ENCODE data around the gene RUNX1.

DNA sequence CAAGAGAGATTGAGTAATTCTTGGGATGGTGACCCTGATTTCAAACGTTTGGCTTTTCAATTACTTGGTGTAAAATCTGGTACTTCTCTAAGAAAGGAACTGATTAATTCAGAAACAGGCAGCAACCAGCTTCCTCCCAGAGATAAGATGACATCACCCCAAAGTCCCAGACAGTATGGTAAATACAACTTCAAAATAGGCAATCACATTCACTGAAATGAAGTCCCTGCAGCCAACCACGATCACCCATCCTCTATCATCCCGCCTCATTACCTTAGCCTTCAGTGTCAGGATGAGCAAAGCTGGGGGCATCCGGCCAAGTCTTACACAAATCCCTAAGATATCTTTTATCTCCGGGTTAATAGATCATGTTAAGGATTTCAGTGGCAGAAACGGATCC lies 26.4 kb upstream of the RUNX1 start:
- TF ChIP-seq, protein P1, sequence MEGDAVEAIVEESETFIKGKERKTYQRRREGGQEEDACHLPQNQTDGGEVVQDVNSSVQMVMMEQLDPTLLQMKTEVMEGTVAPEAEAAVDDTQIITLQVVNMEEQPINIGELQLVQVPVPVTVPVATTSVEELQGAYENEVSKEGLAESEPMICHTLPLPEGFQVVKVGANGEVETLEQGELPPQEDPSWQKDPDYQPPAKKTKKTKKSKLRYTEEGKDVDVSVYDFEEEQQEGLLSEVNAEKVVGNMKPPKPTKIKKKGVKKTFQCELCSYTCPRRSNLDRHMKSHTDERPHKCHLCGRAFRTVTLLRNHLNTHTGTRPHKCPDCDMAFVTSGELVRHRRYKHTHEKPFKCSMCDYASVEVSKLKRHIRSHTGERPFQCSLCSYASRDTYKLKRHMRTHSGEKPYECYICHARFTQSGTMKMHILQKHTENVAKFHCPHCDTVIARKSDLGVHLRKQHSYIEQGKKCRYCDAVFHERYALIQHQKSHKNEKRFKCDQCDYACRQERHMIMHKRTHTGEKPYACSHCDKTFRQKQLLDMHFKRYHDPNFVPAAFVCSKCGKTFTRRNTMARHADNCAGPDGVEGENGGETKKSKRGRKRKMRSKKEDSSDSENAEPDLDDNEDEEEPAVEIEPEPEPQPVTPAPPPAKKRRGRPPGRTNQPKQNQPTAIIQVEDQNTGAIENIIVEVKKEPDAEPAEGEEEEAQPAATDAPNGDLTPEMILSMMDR (IDR thresholded peaks at IDR 0.05) = no peak
- no peak for TF ChIP-seq POLR2A (IDR thresholded peaks at IDR 0.05)
